GM12878 (cell line): ENCODE data around the gene HLA-B. TPM values are rescaled to one million over a fixed set of nuclear protein-coding genes. Genes with fewer than 3 reads are reported as not detected.
A peak's percentile ranks its signal among the peaks of the same experiment; 100 is the strongest.

Source experiments
- ATAC-seq: fragments of 200-7000 bp; cut with Tn5 transposase; 3 replicates; pipeline ENCODE4 v1.9.1; 2020; ENCODE audit warnings: mild to moderate bottlenecking, moderate library complexity
- BruUV-seq: library from RNA; stranded (reverse); fragments of 400-500 nt; replicated peaks from 2 replicates; lab custom pipeline; 2021; lab: Mats Ljungman, UMichigan
- CTCF ChIA-PET: fragments of 300-600 bp; sonication (Branson Sonifier 250); formaldehyde crosslinking; extraction: SDS; loops from one replicate; lab custom pipeline; 2021; ENCODE audit warnings: inconsistent platforms; lab: Yijun Ruan, JAX
- POLR2A ChIA-PET: fragments of 350-600 bp; formaldehyde crosslinking; extraction: SDS; loops from one replicate; lab custom pipeline; 2021; ENCODE audit warnings: inconsistent platforms; lab: Charles Lee
- RAD21 ChIA-PET: fragments of 300-600 bp; sonication (Branson Sonifier 250); formaldehyde crosslinking; loops from one replicate; lab custom pipeline; 2023; ENCODE audit warnings: antibody characterized with exemption; ENCODE audit not compliant: unreplicated experiment; lab: Charles Lee
- SMC1A ChIA-PET: fragments of 300-600 bp; sonication (Branson Sonifier 250); formaldehyde crosslinking; loops from one replicate; lab custom pipeline; 2023; ENCODE audit not compliant: unreplicated experiment, uncharacterized antibody; lab: Charles Lee
- DNase-seq: peaks from one replicate; pipeline ENCODE4 v3.0.0-alpha.2; 2011; ENCODE audit warnings: low read depth, low spot score
- FAIRE-seq: peaks from 3 replicates; lab custom pipeline; 2011; peaks lifted over from hg19 to GRCh38; lab: Jason Lieb, UNC
- H2AFZ ChIP-seq: 2 replicates; pipeline ENCODE4 v1.6.0; 2011; ENCODE audit warnings: low read depth, low read length, control low read depth; ENCODE audit not compliant: control insufficient read depth
- H3K27ac ChIP-seq: 2 replicates; pipeline ENCODE4 v1.5.1; 2011; ENCODE audit warnings: control low read depth; ENCODE audit not compliant: control insufficient read depth, insufficient read depth
- H3K27me3 ChIP-seq, 2 experiments: replicated peaks in 1 of 2; 2 replicates each; pipeline versions ENCODE4 v1.6.0 to v1.6.1; 2011; ENCODE audit warnings: low read length in 1 of 2; ENCODE audit not compliant: control insufficient read depth in 2 of 2, insufficient read depth in 2 of 2
- H3K36me3 ChIP-seq, 2 experiments: 2 replicates each; pipeline ENCODE4 v1.5.1; 2011; ENCODE audit warnings: low read length in 1 of 2; ENCODE audit not compliant: control insufficient read depth in 2 of 2, insufficient read depth in 2 of 2
- H3K4me1 ChIP-seq: 2 replicates; pipeline ENCODE4 v1.6.1; 2011; ENCODE audit warnings: mild to moderate bottlenecking, low read length, moderate library complexity, mixed read lengths; ENCODE audit not compliant: control insufficient read depth, insufficient read depth
- H3K4me2 ChIP-seq: 2 replicates; pipeline ENCODE4 v1.6.0; 2011; ENCODE audit warnings: control low read depth; ENCODE audit not compliant: control insufficient read depth, insufficient read depth
- H3K4me3 ChIP-seq: fragments of 200-600 bp; sonication (generic); 2 replicates; pipeline ENCODE4 v1.5.1; 2016
- H3K79me2 ChIP-seq: 2 replicates; pipeline ENCODE4 v1.6.0; 2011; ENCODE audit warnings: low read length; ENCODE audit not compliant: control insufficient read depth, insufficient read depth
- H3K9ac ChIP-seq: 2 replicates; pipeline ENCODE4 v1.8.0; 2011; ENCODE audit warnings: low read length, control low read depth, mixed read lengths; ENCODE audit not compliant: control insufficient read depth, insufficient read depth
- H3K9me3 ChIP-seq: replicated peaks from 3 replicates; pipeline ENCODE4 v1.5.1; 2011; ENCODE audit warnings: mild to moderate bottlenecking, low read length; ENCODE audit not compliant: control insufficient read depth, insufficient read depth
- H4K20me1 ChIP-seq: 2 replicates; pipeline ENCODE4 v1.6.0; 2011; ENCODE audit not compliant: control insufficient read depth, insufficient read depth
- BHLHE40 ChIP-seq, 2 experiments: fragments of 450-650 bp in 1 of 2; IDR thresholded peaks; 2 replicates each; pipeline ENCODE4 v1.6.1; 2011 to 2017; ENCODE audit warnings: low read depth in 2 of 2, borderline replicate concordance in 1 of 2, improper control_type of control experiment in 1 of 2, low read length in 1 of 2, mild to moderate bottlenecking in 1 of 2
- HCFC1 ChIP-seq: fragments of 150-350 bp; IDR thresholded peaks from 2 replicates; pipeline ENCODE4 v1.6.1; 2014; ENCODE audit warnings: low read length
- MYB ChIP-seq: fragments of 150-350 bp; IDR thresholded peaks from 2 replicates; pipeline ENCODE4 v1.6.1; 2014; ENCODE audit warnings: mild to moderate bottlenecking, low read depth, low read length, borderline replicate concordance
- SMC3 ChIP-seq: IDR thresholded peaks from 2 replicates; pipeline ENCODE4 v1.6.1; 2011; ENCODE audit warnings: low read length, improper control_type of control experiment, borderline replicate concordance
- SPI1 ChIP-seq: IDR thresholded peaks from 2 replicates; pipeline ENCODE4 v1.6.1; 2011; ENCODE audit warnings: low read depth, mild to moderate bottlenecking, low read length, moderate library complexity, borderline replicate concordance; ENCODE audit not compliant: insufficient read depth
- STAT3 ChIP-seq: IDR thresholded peaks from 2 replicates; pipeline ENCODE4 v1.6.1; 2011; ENCODE audit warnings: low read depth, low read length, improper control_type of control experiment
- WGBS: methylation state at CpG from one replicate; pipeline ENCODE4 v1.1.6; 2016; ENCODE audit warnings: low lambda C conversion rate; ENCODE audit not compliant: insufficient replicate concordance, insufficient coverage; ENCODE audit errors: missing lambda C conversion rate; 5-methylcytosine and 5-hydroxymethylcytosine counted together
- in situ Hi-C: fragments of 300-500 bp; cut with MboI; formaldehyde crosslinking; loops from 9 replicates; pipeline ENCODE4 v1.14.3; 2018; ENCODE audit warnings: mixed read lengths
- intact Hi-C: fragments of 100-400 bp; cut with micrococcal nuclease; formaldehyde crosslinking; loops from one replicate; pipeline ENCODE4 v1.14.2; 2022; ENCODE audit not compliant: unreplicated experiment
- polyA plus RNA-seq, 11 experiments: library from polyadenylated mRNA; depleted of rRNA in 4 of 11; unstranded in 6 of 11; stranded (reverse) in 5 of 11; fragments of >200 nt; fragmentation: Nextera tagmentation in 4 of 11; fragmentation: Illumina TruSeq in 1 of 11; extraction: Ambion mirVana in 4 of 11; extraction: Trizol in 1 of 11; gene quantifications; 1 replicate in 1 of 11; 2 replicates in 10 of 11; pipeline versions ENCODE4 v1.2.1 to v1.2.3, GENCODE V29; 2011 to 2016; ENCODE audit warnings: inconsistent platforms in 2 of 11, missing spikeins in 2 of 11, low read depth in 1 of 11
- total RNA-seq, 4 experiments: library from RNA; depleted of rRNA in 3 of 4; stranded (reverse); fragments of >200 nt in 3 of 4; fragmentation: Illumina TruSeq in 1 of 4; extraction: Trizol in 1 of 4; gene quantifications; 2 replicates each; pipeline versions ENCODE4 v1.2.1 to v1.2.3, GENCODE V29; 2013 to 2021
- TF ChIP-seq, protein P1 (sequence below): IDR thresholded peaks from 2 replicates; pipeline ENCODE4 v1.6.1; 2012; ENCODE audit warnings: mild to moderate bottlenecking, low read depth, low read length
- TF ChIP-seq, protein P2 (sequence below): fragments of 450-650 bp; formaldehyde crosslinking; IDR thresholded peaks from 2 replicates; pipeline ENCODE4 v1.4.0; 2020; ENCODE audit warnings: mild to moderate bottlenecking, moderate library complexity
- TF ChIP-seq, protein P3 (sequence below): fragments of 150-350 bp; IDR thresholded peaks from 2 replicates; pipeline ENCODE4 v1.6.1; 2014; ENCODE audit warnings: mild to moderate bottlenecking, low read depth, low read length
- TF ChIP-seq, protein P4 (sequence below): IDR thresholded peaks from 2 replicates; pipeline ENCODE4 v1.6.1; 2012; ENCODE audit warnings: low read depth, low read length, improper control_type of control experiment

The HLA-B gene
- total and polyA plus RNA-seq, 10 of the 15 experiments (the other 5 are each of a cell fraction or from before 2014, with no cell fraction given), result 820 to 5,128 (median 3,370) TPM

DNA sequence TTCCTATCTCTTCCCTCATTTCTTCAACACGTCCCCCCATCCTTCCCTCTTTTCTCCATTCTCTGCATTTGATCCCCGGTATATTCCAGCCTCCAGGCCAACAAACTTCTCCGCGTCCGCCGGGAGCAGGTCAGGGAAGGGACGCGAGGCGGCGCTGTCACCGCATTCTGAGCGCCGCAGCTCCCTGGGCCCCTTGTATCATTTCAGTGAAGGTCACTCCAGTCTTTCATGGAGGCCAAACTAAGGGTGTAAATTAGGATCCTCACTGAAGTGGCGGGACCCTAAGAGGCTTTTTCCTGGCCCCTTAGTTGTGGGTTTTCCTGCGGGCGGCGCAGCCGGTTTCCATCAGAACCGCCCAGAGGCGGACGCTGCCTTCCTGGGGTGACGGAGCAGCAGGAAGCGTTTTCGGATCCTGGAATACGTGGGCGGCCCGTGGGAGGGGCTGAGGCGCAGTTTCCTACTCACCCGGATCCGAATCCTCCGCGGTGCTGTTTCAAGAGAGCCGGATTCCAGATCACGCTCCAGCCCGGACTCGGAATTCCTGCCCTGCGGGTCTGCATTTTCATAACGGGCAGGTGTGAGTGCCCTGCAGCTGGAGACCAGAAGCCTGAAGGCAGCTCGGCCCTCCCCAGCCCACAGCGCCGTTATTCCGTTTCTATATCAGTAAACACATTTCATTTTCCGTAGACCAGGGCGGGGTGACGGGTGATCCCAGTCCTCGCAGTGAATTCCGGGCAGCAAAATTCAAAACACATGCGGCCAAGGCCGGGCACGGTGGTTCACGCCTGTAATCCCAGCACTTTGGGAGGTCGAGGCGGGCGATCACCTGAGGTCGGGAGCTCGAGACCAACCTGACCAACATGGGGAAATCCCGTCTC lies 42.8 kb upstream of the HLA-B start:
- TSS peak; percentile 79 for BruUV-seq
- RAD21 ChIA-PET, result interaction anchor here (0.6 to 3.7 kb wide), 10 partner anchors 20 to 192 kb away, joined by 3 to 21 read pairs (median 4); partner anchors contain the start of genes ATP6V1G2, DDX39B and HLA-B
- no peaks in the 10 kb centered on the region for H3K9me3 ChIP-seq
- TF ChIP-seq SMC3 (peak; percentile 87), HCFC1 (no peak), STAT3 (no peak), MYB (no peak), BHLHE40 (IDR thresholded peaks at IDR 0.05; ENCODE audit: borderline replicate concordance in 1 of 2, low read depth in 2 of 2, low read length in 1 of 2) (0 out of 4 replicates have a peak, but pooled peaks have one; percentile 11 to 33), SPI1 (no peak)
- TF ChIP-seq, protein P1, sequence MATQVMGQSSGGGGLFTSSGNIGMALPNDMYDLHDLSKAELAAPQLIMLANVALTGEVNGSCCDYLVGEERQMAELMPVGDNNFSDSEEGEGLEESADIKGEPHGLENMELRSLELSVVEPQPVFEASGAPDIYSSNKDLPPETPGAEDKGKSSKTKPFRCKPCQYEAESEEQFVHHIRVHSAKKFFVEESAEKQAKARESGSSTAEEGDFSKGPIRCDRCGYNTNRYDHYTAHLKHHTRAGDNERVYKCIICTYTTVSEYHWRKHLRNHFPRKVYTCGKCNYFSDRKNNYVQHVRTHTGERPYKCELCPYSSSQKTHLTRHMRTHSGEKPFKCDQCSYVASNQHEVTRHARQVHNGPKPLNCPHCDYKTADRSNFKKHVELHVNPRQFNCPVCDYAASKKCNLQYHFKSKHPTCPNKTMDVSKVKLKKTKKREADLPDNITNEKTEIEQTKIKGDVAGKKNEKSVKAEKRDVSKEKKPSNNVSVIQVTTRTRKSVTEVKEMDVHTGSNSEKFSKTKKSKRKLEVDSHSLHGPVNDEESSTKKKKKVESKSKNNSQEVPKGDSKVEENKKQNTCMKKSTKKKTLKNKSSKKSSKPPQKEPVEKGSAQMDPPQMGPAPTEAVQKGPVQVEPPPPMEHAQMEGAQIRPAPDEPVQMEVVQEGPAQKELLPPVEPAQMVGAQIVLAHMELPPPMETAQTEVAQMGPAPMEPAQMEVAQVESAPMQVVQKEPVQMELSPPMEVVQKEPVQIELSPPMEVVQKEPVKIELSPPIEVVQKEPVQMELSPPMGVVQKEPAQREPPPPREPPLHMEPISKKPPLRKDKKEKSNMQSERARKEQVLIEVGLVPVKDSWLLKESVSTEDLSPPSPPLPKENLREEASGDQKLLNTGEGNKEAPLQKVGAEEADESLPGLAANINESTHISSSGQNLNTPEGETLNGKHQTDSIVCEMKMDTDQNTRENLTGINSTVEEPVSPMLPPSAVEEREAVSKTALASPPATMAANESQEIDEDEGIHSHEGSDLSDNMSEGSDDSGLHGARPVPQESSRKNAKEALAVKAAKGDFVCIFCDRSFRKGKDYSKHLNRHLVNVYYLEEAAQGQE, result no peak
- TF ChIP-seq, protein P2, sequence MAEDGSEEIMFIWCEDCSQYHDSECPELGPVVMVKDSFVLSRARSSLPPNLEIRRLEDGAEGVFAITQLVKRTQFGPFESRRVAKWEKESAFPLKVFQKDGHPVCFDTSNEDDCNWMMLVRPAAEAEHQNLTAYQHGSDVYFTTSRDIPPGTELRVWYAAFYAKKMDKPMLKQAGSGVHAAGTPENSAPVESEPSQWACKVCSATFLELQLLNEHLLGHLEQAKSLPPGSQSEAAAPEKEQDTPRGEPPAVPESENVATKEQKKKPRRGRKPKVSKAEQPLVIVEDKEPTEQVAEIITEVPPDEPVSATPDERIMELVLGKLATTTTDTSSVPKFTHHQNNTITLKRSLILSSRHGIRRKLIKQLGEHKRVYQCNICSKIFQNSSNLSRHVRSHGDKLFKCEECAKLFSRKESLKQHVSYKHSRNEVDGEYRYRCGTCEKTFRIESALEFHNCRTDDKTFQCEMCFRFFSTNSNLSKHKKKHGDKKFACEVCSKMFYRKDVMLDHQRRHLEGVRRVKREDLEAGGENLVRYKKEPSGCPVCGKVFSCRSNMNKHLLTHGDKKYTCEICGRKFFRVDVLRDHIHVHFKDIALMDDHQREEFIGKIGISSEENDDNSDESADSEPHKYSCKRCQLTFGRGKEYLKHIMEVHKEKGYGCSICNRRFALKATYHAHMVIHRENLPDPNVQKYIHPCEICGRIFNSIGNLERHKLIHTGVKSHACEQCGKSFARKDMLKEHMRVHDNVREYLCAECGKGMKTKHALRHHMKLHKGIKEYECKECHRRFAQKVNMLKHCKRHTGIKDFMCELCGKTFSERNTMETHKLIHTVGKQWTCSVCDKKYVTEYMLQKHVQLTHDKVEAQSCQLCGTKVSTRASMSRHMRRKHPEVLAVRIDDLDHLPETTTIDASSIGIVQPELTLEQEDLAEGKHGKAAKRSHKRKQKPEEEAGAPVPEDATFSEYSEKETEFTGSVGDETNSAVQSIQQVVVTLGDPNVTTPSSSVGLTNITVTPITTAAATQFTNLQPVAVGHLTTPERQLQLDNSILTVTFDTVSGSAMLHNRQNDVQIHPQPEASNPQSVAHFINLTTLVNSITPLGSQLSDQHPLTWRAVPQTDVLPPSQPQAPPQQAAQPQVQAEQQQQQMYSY (CRISPR knock-in tag), result no peak
- TF ChIP-seq, protein P3, sequence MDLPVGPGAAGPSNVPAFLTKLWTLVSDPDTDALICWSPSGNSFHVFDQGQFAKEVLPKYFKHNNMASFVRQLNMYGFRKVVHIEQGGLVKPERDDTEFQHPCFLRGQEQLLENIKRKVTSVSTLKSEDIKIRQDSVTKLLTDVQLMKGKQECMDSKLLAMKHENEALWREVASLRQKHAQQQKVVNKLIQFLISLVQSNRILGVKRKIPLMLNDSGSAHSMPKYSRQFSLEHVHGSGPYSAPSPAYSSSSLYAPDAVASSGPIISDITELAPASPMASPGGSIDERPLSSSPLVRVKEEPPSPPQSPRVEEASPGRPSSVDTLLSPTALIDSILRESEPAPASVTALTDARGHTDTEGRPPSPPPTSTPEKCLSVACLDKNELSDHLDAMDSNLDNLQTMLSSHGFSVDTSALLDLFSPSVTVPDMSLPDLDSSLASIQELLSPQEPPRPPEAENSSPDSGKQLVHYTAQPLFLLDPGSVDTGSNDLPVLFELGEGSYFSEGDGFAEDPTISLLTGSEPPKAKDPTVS, result no peak
- TF ChIP-seq, protein P4, sequence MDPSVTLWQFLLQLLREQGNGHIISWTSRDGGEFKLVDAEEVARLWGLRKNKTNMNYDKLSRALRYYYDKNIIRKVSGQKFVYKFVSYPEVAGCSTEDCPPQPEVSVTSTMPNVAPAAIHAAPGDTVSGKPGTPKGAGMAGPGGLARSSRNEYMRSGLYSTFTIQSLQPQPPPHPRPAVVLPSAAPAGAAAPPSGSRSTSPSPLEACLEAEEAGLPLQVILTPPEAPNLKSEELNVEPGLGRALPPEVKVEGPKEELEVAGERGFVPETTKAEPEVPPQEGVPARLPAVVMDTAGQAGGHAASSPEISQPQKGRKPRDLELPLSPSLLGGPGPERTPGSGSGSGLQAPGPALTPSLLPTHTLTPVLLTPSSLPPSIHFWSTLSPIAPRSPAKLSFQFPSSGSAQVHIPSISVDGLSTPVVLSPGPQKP, result no peak

More for the DNA sequence above, 42.8 kb upstream of the HLA-B start:
- 2% methylated on average over 52 of the region's 57 CpGs for WGBS
- H3K9ac ChIP-seq, result peak overlapping the region; percentile 81
- DNase-seq (no peak), ATAC-seq (peak; percentile 60), FAIRE-seq (peak; percentile 18)
- POLR2A ChIA-PET, result interaction anchor here (0.7 to 1.7 kb wide), 9 partner anchors 16 to 197 kb away, joined by 3 to 8 read pairs (median 5); no protein-coding TSS in a partner anchor
- H3K27ac ChIP-seq, result peak overlapping the region; percentile 73
- CTCF ChIA-PET, result interaction anchor here (0.6 to 7.6 kb wide), 16 partner anchors 19 to 1840 kb away, joined by 3 to 145 read pairs (median 3); partner anchors contain the start of genes MICB and TCF19
- in situ Hi-C loops (loop anchor here (5.0 kb wide), 1 partner anchor 42 kb away; no protein-coding TSS in a partner anchor), intact Hi-C loops (loop anchor here (1.0 to 10.0 kb wide), 2 partner anchors 41 to 195 kb away; partner anchors contain the start of gene NCR3)
- no peaks in the 10 kb centered on the region for H3K36me3 ChIP-seq
- peak overlapping the region; percentile 81 for H3K4me2 ChIP-seq
- peak overlapping the region; percentile 71 for H3K4me3 ChIP-seq
- peak overlapping the region; percentile 82 for H2AFZ ChIP-seq
- peaks cover 39% of the 10 kb centered on the region for H3K79me2 ChIP-seq
- SMC1A ChIA-PET, result interaction anchor here (0.7 to 6.3 kb wide), 11 partner anchors 19 to 198 kb away, joined by 3 to 71 read pairs (median 4); no protein-coding TSS in a partner anchor
- H3K27me3 ChIP-seq, result no peaks in the 10 kb centered on the region
- H3K4me1 ChIP-seq, result peaks cover 16% of the 10 kb centered on the region
- H4K20me1 ChIP-seq, result no peaks in the 10 kb centered on the region; the same call in 1 of the 2 replicates
